Astrocyte of the spinal cord (primary cell): Measurements from ENCODE around the gene HAVCR1.
"Not testable (repeated sequence)": the region's sequence is repeated elsewhere in the genome, so short reads cannot be mapped to it uniquely, and the experiment has no call there.

Source experiments
- DNase-seq: peaks from one replicate; pipeline ENCODE4 v3.0.0; 2011; ENCODE audit warnings: low read depth, low spot score
- H3K4me3 ChIP-seq: 2 replicates; pipeline ENCODE4 v1.5.1; 2011; ENCODE audit warnings: low read depth, mild to moderate bottlenecking, low read length, moderate library complexity
- in situ Hi-C: cut with HindIII; loops from 2 replicates; pipeline ENCODE4 v1.10.0; 2017; ENCODE audit warnings: low sequenced_read_pairs
- TF ChIP-seq, protein P1 (sequence below): IDR thresholded peaks from 2 replicates; pipeline ENCODE4 v1.5.1; 2012; ENCODE audit warnings: low read depth, mild to moderate bottlenecking, low read length, inconsistent platforms

The HAVCR1 gene

GRCh38 chr5:157051604-157052245 is 7.2 kb downstream of the HAVCR1 start:
- no peak overlapping the region for H3K4me3 ChIP-seq
- DNase-seq, result no peak
- in situ Hi-C loops, result no loop called here
- TF ChIP-seq, protein P1, sequence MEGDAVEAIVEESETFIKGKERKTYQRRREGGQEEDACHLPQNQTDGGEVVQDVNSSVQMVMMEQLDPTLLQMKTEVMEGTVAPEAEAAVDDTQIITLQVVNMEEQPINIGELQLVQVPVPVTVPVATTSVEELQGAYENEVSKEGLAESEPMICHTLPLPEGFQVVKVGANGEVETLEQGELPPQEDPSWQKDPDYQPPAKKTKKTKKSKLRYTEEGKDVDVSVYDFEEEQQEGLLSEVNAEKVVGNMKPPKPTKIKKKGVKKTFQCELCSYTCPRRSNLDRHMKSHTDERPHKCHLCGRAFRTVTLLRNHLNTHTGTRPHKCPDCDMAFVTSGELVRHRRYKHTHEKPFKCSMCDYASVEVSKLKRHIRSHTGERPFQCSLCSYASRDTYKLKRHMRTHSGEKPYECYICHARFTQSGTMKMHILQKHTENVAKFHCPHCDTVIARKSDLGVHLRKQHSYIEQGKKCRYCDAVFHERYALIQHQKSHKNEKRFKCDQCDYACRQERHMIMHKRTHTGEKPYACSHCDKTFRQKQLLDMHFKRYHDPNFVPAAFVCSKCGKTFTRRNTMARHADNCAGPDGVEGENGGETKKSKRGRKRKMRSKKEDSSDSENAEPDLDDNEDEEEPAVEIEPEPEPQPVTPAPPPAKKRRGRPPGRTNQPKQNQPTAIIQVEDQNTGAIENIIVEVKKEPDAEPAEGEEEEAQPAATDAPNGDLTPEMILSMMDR, result no peak

DNA sequence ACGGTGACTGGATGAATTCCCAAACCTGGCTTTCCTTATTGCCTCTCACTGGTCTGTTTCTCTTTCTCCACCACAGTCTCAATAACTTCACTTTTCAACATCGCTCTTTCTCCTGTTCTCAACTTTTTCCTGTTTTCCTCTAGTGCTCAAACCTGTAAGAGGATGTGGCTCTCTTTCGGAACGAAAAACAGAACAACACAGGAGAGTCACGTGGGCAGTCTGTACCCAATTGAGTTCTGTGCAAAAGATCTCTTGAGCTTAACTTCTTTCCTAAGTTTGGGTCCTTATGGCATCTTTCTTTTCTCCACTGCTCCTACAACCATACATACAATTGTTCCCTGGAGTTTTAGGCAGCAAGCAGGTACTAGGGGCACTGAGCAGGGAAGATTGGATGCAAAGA is 8.9 kb downstream of the HAVCR1 start:
- TF ChIP-seq, protein P1, result no peak
- no peak overlapping the region for H3K4me3 ChIP-seq
- in situ Hi-C loops, result no loop called here
- DNase-seq, result no peak

GRCh38 chr5:157049605-157050004 is 9.3 kb downstream of the HAVCR1 start:
- TF ChIP-seq, protein P1, result no peak
- in situ Hi-C loops, result no loop called here
- no peak for DNase-seq
- no peak overlapping the region for H3K4me3 ChIP-seq

DNA sequence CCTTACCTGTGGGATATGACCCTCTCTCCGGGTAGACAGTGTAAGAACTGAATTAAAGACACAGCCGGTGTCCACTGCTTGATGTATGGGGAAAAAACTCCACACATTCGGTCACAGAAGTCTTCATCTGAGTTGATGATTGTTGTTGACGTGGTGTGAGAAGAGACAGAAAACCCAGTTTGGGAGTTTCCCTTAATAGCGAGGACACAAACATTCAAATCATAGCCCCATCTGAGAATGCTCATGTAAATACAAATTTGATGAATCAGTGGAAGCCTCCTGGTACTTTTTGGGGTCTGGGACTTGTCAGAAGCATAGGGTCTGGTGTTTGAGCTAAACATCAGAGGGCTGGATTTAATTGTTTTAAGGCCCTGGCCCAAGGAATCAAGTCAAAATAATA is 11.0 kb downstream of the HAVCR1 start:
- in situ Hi-C loops, result no loop called here
- no peak for DNase-seq
- no peak overlapping the region for H3K4me3 ChIP-seq
- TF ChIP-seq, protein P1, result no peak

DNA sequence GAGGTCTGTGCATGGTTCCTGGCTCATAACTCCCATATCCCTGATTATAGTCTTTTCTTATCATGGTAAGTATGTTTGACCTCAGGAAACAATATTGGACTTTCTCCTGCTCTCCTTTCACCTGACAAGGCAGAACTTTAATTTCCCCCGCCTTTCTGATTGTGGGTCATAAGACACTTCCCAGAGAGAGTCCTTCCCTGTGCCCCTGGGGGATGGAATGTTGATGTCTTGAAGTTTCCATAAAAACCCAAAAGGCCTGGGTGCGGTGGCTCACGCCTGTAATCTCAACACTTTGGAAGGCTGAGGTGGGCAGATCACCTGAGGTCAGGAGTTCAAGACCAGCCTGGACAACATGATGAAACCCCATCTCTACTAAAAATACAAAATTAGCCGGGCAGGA is 11.9 kb downstream of the HAVCR1 start:
- in situ Hi-C loops, result not testable (repeated sequence)

GRCh38 chr5:157046041-157046440 is 12.9 kb downstream of the HAVCR1 start:
- no peak for DNase-seq
- in situ Hi-C loops, result no loop called here
- H3K4me3 ChIP-seq, result no peak overlapping the region
- TF ChIP-seq, protein P1, result no peak

More for the DNA sequence above, 11.9 kb downstream of the HAVCR1 start:
- H3K4me3 ChIP-seq, DNase-seq: not testable (repeated sequence)

- H3K4me3 ChIP-seq, result no peak overlapping the region
- in situ Hi-C loops, result no loop called here
- DNase-seq, result no peak
- TF ChIP-seq, protein P1, result no peak
Observed at GRCh38 chr5:157045601-157046000, 13.3 kb downstream of the HAVCR1 start.
